ENCODE results near the gene UNC5A.

The UNC5A gene

GRCh38 chr5:176813587-176814312 lies 3.4 kb downstream of the UNC5A start:
- no peak for TF ChIP-seq CTCF (conservative IDR thresholded peaks at IDR 0.05; ENCODE audit: low read depth, low read length)
- DNase-seq (ENCODE audit: low read depth) = no peak
- H3K4me3 ChIP-seq (ENCODE audit: low read length) = no peak overlapping the region

DNA sequence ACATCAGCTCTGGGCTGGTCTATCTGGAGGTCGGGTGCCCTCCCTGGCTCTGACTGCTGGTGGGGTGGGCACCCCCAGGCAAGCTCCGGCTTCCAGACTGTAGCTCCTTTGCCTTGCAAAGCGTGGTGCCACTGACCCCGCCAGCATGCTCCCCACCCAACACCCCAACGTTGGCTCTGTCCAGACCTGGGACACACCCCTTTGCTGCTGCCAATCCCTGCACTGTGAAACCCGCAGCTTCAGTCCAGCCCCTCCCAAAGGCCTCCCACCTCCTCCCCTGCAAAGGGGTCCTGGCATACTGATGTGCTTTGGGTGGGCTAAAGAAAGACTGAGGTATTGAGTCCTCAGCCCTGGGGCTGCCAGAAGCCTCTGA lies 3.9 kb downstream of the UNC5A start:
- H3K4me3 ChIP-seq (ENCODE audit: low read length) = no peak overlapping the region
- no peak for DNase-seq (ENCODE audit: low read depth)
- no peak for TF ChIP-seq CTCF (conservative IDR thresholded peaks at IDR 0.05; ENCODE audit: low read depth, low read length)

DNA sequence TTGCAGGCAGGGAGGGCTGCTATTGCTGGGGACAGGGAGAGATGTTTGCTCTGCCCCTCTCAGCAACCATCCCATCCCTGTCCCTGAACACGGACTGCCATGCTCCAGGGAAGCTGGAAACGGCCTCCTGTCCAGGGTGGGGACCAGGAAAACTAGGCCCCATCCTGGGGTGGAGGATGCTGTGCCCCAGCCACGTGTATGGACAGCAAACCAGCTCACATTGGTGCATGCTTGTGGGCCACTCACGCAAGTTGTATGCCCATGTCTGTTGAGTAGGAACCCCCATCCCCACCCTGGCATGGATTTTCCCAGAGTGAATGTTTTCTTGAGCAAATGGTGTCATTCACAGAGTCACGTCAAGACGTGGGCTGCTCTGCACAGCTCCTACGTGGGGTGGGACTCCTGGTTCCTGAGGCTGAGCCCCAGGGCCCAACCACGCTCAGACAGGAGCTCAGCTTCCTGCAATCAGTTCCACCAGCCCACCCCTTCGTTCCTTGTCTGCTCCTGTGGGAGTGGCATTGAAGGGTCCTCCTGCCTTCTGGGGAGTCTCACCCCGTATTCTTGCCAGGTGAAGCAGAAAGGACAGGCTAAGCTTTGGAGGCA lies 4.6 kb downstream of the UNC5A start:
- no peak for TF ChIP-seq CTCF (conservative IDR thresholded peaks at IDR 0.05; ENCODE audit: low read depth, low read length)
- H3K4me3 ChIP-seq (ENCODE audit: low read length) = no peak overlapping the region
- no peak for DNase-seq (ENCODE audit: low read depth)

- TF ChIP-seq CTCF (conservative IDR thresholded peaks at IDR 0.05; ENCODE audit: low read depth, low read length) = no peak
- H3K4me3 ChIP-seq (ENCODE audit: low read length) = no peak overlapping the region
- no peak for DNase-seq (ENCODE audit: low read depth)
These were observed 5.8 kb downstream of the UNC5A start for GRCh38 chr5:176816043-176816745.

DNA sequence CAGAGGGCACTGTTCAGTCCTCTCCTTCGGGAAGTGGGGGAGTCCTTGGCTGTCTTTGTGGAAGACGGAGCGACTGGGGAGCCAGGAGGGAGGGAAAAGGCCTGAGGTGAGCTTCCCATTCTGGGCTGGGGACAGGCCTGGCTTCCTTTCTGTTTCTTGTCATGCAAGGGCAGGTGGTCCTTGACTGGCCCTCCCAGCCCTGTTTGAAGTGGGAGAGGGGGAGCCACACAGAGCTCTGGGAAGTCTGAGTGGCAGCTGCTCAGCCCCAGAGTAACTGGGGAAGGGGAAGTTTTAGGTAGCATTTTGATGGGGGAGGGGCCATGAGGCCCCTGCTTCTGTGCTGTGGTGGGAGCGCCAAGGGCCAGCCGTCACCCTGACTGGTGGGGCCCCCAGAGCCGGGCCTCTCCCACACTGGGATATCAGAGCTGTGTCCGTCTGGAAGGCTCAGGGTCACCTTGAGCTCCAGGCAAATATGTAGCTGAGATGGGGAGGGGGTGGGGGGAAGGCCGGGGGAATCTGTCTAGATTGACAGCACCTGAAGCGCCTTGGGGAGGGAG lies 6.5 kb downstream of the UNC5A start:
- H3K4me3 ChIP-seq (ENCODE audit: low read length) = no peak overlapping the region
- TF ChIP-seq CTCF (conservative IDR thresholded peaks at IDR 0.05; ENCODE audit: low read depth, low read length) = no peak
- no peak for DNase-seq (ENCODE audit: low read depth)

- no peak for DNase-seq (ENCODE audit: low read depth)
- no peak for TF ChIP-seq CTCF (conservative IDR thresholded peaks at IDR 0.05; ENCODE audit: low read depth, low read length)
- peak overlapping the region; percentile 14 for H3K4me3 ChIP-seq (ENCODE audit: low read length)
These were observed 7.0 kb downstream of the UNC5A start for GRCh38 chr5:176817369-176817840.
